Posterior cingulate gyrus (tissue), 11 donors: ENCODE data around the gene LPAR2.
"Not testable (repeated sequence)": the region's sequence is repeated elsewhere in the genome, so short reads cannot be mapped to it uniquely, and the experiment has no call there.

Experiments used
- DNase-seq, 10 donors: peaks; one replicate each; pipeline versions ENCODE4 v3.0.0 to v3.0.0-alpha.2; 2020 to 2021; ENCODE audit warnings: mixed read lengths in 3 of 10
- intact Hi-C: fragments of 100-400 bp; cut with DNase I; formaldehyde crosslinking; loops from one replicate; pipeline ENCODE4 v1.15.1; 2023

LPAR2 gene

GRCh38 chr19:19635313-19635702, 7.3 kb upstream of the LPAR2 start:
- intact Hi-C loops: no loop called here
- peak in 1 of 10 donors; percentile 36 for DNase-seq

DNA sequence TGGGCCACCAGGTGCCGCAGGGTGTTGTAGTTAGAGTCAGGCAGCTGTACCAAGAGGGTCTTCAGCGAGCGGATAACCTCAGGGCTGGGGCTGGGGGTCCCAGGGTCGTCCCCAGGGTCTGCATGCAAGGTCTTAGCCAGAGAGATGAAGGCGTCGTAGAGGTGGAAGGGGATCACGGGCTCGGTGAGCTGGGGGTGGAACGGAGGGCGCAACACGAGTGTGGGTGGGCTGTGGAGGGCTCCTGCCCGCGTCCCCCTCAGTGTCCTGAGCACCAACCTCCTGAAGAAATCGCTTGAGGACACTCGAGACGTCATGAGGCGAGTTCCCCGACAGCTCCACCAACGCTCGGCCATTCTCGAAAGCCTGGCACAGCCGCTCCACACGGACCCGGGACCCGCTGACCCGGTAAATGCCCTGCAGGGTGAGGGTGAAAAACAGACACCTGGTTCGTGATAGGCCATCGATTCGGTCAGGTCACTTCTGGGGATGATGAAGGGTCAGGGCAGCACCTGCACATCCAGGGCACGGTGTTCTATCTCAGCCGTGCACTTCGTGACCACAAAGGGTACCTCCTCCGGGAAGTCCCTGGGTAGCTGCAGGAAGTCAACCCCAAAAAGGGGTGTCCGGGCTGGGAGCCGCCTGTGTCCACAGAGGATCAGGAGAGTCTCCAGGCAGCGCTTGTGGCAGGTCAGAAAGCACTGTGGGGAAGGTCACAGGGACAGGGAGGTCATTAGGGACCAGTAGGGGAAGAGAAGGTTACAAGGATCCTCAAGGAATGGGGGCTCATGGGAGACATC, 6.7 kb upstream of the LPAR2 start:
- DNase-seq: peak in 1 of 10 donors; percentile 58
- intact Hi-C loops: no loop called here

- DNase-seq: no peak
- intact Hi-C loops: no loop called here
These were observed 5.9 kb upstream of the LPAR2 start for GRCh38 chr19:19633711-19634515.

DNA sequence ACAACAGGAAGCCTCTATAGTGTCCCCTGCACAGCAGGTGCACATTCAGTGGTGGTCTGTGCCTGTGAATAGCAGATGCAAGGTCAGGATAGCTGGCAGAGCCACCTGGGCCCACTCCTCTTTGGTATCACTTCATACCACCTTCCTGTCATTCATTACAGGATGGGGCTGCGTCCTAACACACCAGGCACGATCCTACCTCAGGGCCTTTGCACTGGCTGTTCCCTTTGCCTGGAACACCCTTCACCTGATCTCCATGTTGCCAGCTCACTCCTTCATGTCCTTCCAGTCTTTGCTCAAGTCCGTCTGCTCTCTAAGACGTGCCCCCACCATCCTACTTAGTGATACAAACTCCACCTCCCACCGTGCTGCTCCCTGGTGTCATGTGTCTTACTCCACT, 4.6 kb upstream of the LPAR2 start:
- intact Hi-C loops: no loop called here
- no peak for DNase-seq

DNA sequence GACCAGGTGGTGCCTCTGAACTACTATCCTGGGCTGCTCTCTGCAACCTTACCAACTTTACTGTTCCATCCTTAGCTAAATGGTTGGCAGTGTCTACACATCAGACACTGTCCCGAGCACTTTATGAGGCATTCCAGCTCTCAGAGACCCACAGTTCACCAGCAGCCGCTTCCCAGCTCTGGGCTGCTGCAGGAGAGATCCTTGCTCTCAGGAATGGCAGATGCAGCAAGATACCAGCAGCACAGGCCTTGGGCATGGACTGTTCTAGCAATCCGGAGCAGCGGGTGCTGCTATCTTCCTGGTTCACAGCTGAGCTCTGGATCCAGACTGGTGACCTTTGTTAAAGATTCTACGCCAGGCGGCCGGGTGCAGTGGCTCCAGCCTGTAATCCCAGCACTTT, 3.3 kb upstream of the LPAR2 start:
- DNase-seq: no peak
- intact Hi-C loops: no loop called here

GRCh38 chr19:19630426-19630825, 2.4 kb upstream of the LPAR2 start:
- no peak for DNase-seq
- intact Hi-C loops: no loop called here

DNA sequence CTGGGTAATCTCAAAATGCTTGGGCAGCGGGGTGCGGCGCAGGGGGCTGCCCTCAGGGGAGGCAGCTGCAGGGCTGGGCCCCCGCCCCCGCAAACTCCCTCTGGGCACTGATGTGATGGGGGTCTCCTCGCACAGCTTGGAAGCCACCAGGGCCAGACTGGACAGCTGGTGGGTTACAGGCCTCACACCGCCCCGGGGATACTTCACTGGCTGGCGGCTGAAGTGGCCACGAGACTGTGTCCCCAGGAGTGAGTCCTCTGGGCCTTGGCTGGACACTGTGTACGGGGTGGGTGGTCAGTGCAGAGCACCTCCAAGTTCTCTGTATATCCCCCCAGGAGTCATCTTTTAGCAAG, 2.0 kb upstream of the LPAR2 start:
- DNase-seq: no peak
- intact Hi-C loops: no loop called here

DNA sequence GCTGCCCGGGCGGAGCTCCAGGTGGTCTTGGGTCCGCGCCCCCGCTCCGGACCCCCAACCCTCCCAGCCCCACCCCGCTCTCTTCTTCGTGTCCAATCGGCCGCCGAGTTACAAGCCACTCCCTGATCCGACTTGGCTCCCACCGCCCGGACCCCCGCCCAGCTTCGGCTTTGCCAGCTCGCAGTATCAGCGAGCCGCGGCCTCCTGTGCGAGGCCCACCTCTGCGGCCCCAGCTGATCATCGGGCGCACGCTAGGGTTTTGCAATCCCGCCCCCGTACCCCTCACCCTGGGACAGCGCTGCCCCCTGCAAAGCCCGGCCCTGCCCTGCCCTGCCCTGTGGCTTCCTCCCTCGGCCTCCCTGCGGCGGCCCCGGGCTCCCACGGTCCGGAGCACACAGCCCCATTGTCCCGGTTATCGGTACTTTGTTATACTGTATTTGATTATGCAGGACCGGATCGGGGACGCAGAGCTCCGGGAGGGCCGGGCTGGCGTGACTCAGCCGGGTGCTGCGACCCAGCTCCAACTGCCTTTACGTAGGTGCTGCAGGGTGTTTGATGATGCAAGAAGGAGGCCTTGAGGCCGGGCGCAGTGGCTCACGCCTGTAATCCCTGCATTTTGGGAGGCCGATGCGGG, 598 bp upstream of the LPAR2 start:
- intact Hi-C loops: no loop called here
- DNase-seq: peak in 1 of 10 donors; percentile 77

DNA sequence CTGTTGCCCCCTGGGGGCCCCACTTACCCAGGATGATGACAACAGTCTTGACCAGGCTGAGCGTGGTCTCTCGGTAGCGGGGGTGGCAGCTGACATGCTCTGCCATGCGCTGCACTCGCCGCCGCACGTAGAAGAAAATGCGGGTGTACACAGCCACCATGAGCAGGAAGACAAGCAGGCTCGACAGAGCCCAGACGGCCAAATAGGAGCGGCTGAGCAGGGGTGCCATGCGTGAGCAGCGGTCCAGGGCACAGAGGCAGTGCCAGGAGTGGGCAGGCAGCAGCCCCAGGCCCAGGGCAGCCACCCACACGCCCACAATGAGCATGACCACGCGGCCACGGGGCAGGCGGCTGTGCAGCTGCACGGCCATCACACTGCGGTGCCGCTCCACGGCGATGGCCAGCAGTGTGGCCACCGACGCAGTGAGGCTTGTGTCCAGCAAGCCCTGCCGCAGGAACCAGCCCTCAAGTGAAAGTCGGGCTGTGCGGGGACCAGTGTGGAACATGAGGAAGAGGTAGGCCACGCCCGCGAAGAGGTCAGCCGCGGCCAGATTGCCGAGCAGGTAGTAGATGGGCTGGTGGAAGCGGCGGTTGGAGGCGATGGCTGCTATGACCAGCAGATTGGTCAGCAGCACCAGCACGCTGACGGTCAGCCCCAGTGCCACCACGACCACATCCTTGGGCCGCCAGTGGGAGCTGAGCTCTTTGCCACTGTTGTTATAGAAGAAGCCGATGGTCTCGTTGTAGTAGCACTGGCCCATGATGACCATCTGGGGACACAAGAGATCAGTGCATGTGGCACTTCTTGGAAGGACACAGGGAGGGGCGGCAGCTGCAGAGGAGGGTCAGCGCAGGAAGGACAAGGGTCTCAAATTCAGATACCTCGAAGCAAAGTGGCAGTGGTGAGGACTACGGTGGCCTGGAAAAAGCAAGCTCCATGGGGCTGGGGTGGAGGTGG, 1.2 kb downstream of the LPAR2 start:
- DNase-seq: no peak
- intact Hi-C loops: no loop called here

DNA sequence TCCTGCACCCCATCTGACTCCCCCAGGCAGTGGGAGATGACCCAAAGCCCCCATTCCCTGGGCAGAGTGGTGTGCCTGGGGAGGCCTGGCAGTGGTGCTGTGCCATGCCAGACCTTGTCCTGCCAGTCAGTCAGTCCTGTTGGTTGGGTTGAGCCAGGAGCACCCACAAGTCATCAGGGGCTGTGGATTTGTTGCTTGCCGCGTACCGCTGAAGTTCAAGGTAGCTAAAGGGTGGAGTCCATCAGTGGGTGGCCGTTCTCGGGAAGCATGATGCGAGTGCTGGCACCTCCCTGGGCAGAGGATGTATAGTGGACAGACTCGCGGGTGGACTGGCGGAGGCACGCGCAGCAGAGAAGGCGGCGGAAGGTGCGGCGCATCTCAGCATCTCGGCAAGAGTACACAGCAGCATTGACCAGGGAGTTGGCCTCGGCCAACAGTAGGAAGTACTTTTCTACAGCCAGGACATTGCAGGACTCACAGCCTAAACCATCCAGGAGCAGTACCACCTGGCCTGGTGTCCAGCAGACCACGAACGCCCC, 3.9 kb downstream of the LPAR2 start:
- no peak for DNase-seq
- intact Hi-C loops: no loop called here

DNA sequence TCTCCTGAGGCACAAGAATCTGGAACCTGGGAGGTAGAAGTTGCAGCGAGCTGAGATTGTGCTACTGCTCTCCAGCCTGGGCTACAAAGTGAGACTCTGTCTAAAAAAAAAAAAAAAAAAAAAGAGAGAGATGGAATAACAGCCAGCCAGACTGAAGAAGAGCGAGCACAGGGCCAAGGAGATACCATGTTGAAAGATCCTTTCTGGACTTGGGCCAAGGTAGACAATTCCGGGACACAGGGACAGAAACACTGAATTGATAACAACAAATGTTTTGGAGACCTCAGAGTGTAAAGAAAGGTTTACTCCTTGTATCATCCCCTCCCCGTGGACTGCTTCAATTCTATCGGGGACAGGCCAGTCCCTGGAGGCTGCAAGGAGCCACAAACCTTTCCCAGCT, 4.6 kb downstream of the LPAR2 start:
- no peak for DNase-seq
- intact Hi-C loops: no loop called here

DNA sequence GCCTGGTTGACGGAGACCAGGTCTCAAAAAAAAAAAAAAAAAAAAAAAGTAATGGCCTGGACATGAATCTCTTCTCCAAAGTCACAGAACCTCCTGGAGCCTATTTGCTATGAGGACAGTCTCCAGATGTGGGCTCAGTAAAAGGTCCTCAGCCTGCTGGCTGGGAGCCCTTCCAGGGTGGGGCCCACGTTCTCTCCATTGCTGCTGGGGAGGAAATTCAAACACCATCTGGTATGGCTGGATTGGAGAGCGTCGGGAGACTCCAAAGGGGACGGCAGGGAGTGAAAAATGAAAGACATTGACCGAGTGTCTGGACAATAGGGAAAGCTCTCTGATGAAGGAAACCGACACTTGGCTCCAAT, 8.2 kb downstream of the LPAR2 start:
- intact Hi-C loops: no loop called here

DNA sequence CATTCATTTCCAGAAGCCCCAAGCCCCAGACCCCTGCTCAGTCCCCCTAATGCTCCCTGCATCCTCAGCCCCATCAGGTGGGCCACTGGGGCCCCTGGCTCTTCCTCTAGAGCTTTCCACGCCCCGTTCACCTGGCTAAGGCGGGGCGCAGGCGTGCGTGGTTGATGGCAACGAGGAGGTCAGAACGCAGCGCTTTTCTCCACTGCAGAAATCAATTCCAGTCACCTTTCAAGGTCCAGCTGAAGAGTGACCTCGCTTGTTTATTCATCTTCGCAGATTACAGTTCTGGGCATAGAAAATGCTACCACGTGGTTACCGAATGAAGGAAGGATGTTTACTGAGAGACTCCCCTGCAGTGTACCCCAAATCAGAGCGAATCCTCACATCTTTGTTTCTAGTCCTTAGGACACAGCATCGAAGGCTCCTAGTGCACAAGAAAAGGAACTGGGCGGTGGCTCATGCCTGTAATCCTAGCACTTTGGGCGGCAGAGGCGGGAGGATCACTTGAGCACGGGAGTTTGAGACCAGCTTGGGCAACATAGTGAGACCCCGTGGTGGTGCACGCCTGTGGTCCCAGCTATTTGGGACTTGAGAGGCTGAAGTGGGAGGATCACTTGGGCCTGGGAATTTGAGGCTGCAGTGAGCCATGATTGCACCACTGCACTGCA, 8.7 kb downstream of the LPAR2 start:
- intact Hi-C loops: no loop called here
- no peak for DNase-seq

More for the DNA sequence above, 8.2 kb downstream of the LPAR2 start:
- no peak for DNase-seq

- peak; percentile 82 to 99 (median 93) for DNase-seq
- intact Hi-C loops: no loop called here
These were observed 9.6 kb downstream of the LPAR2 start, which contains the start of gene PBX4 for GRCh38 chr19:19618219-19619051. TSS of gene PBX4 (minus strand) at chr19:19618687. CDS start at chr19:19618629, 58 bp downstream.

GRCh38 chr19:19615086-19615485, 12.9 kb downstream of the LPAR2 start:
- intact Hi-C loops: no loop called here
- no peak for DNase-seq

DNA sequence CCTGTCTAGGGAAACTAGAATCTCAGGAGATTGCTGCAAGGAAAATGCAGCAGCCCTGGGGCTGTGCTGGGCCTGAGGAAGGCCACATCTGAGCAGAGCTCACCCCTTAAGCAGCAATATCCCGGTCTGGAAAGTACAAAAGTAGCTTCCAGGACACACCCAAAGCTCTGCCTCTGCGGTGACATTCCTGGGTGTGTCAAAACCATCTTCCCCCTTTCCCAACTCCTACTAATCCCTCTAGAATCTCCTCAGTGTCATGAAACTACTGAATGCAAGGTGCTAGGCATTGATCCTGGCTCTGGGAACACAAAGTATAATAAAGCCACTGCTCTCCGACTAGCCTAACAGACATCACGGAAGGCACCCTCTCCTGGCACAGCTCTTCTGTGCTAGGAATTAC, 14.5 kb downstream of the LPAR2 start:
- intact Hi-C loops: no loop called here
- no peak for DNase-seq

DNA sequence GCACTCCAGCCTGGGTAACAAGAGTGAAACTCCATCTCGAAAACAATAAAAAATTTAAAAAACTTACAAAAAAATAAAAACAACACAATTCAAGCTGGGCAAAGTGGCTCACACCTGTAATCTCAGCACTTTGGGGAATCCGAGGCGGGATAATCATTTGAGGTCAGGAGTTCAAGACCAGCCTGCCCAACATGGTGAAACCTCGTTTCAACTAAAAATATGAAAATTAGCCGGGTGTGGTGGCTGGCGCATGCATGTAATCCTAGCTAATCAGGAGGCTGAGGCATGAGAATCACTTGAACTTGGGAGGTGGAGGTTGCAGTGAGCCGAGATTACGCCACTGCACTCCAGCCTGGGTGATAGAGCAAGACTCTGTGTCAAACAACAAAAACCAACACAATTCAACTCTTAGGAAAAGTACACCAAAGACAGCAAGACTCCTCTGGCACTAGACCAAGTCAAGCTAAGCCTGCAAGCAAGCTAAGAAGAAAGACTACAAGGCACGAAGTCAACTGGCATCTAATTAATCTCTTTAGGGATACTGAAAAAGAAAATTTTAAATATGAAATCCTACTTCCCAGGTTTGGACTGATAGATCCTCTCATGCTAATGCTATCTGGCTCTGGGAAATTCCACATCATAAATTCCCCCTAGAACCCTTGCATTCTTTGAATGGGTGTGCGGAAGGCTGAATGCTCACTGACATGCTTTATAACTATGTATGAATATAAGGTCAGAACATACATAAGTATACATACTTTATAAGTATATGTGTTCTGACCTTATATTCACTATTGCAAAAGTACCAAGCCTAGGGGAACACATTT, 17.4 kb downstream of the LPAR2 start:
- intact Hi-C loops: no loop called here
- DNase-seq: no peak

GRCh38 chr19:19606686-19607085, 21.3 kb downstream of the LPAR2 start:
- DNase-seq, intact Hi-C loops: not testable (repeated sequence)
